SH-SY5Y (cell line): ENCODE data around the gene PLSCR3.

Experiments used
- GATA2 ChIP-seq: IDR thresholded peaks from 2 replicates; pipeline ENCODE4 v1.6.1; 2011; ENCODE audit warnings: mild to moderate bottlenecking, low read depth, low read length
- GATA3 ChIP-seq: IDR thresholded peaks from 2 replicates; pipeline ENCODE4 v1.6.1; 2011; ENCODE audit warnings: low read depth, mild to moderate bottlenecking, low read length, moderate library complexity

DNA sequence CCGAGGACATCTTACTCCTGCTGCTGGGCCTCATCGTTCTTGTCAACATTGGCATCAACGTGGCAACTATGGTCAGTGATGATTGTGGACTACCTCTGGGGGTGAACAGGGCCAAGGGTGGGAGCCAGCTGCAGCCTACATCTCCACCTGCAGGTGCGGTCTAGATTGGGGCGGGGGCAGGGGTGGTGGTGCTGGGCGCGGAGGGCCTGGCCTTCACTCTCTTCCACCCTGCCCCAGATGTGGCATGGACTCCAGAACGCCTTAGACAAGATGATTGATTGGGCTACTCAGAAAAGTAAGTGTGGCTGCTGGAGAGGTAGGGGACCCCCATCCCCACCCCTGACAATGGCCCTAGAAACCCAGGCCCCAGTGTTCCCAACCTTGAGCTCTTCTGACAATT, 31.4 kb upstream of the PLSCR3 start:
- no peak for TF ChIP-seq GATA3
- no peak for TF ChIP-seq GATA2
